Measurements from ENCODE around the gene CTRL.
"Not testable (repeated sequence)": the region's sequence is repeated elsewhere in the genome, so short reads cannot be mapped to it uniquely, and the experiment has no call there.

The CTRL gene

GRCh38 chr16:67941469-67942199, 10.0 kb upstream of the CTRL start:
- no peak for DNase-seq (ENCODE audit: low read depth)

- DNase-seq (ENCODE audit: low read depth), result no peak
Observed at GRCh38 chr16:67940446-67941089, 8.9 kb upstream of the CTRL start.

GRCh38 chr16:67939507-67940445, 8.1 kb upstream of the CTRL start:
- no peak for DNase-seq (ENCODE audit: low read depth)

- not testable (repeated sequence) for DNase-seq (ENCODE audit: low read depth)
Observed at GRCh38 chr16:67937713-67938112, 6.1 kb upstream of the CTRL start.

GRCh38 chr16:67936880-67937605, 5.4 kb upstream of the CTRL start:
- DNase-seq (ENCODE audit: low read depth), result peak; percentile 84

- peak; percentile 53 for DNase-seq (ENCODE audit: low read depth)
Observed at GRCh38 chr16:67936124-67936879, 4.6 kb upstream of the CTRL start, which contains the start of gene PSMB10. Gene PSMB10 (minus strand): TSS chr16:67936850. CDS start chr16:67936749, 101 bp downstream.

- DNase-seq (ENCODE audit: low read depth), result peak; percentile 98
Observed at GRCh38 chr16:67935402-67936123, 3.9 kb upstream of the CTRL start.

- no peak for DNase-seq (ENCODE audit: low read depth)
Observed at GRCh38 chr16:67935101-67935401, 3.4 kb upstream of the CTRL start.

- no peak for DNase-seq (ENCODE audit: low read depth)
Observed at GRCh38 chr16:67934306-67935100, 2.8 kb upstream of the CTRL start.

- no peak for DNase-seq (ENCODE audit: low read depth)
Observed at GRCh38 chr16:67933805-67934204, 2.1 kb upstream of the CTRL start.

- no peak for DNase-seq (ENCODE audit: low read depth)
Observed at GRCh38 chr16:67932462-67932840, 789 bp upstream of the CTRL start.

- DNase-seq (ENCODE audit: low read depth), result no peak
Observed at GRCh38 chr16:67930678-67931211, 917 bp downstream of the CTRL start.

- DNase-seq (ENCODE audit: low read depth), result no peak
Observed at GRCh38 chr16:67930191-67930590, 1.5 kb downstream of the CTRL start.

- DNase-seq (ENCODE audit: low read depth), result peak; percentile 75
Observed at GRCh38 chr16:67928561-67929364, 2.9 kb downstream of the CTRL start.

GRCh38 chr16:67928147-67928546, 3.5 kb downstream of the CTRL start:
- DNase-seq (ENCODE audit: low read depth), result no peak

GRCh38 chr16:67927131-67927941, 4.3 kb downstream of the CTRL start:
- no peak for DNase-seq (ENCODE audit: low read depth)

GRCh38 chr16:67926181-67926750, 5.4 kb downstream of the CTRL start:
- peak; percentile 37 for DNase-seq (ENCODE audit: low read depth)

All from ELR (cell line).